DMS153 treated with DMSO at 0.1 percent for 48 hours (cell line): Measurements from ENCODE around the gene WNT5B.
"Not testable (repeated sequence)": the region's sequence is repeated elsewhere in the genome, so short reads cannot be mapped to it uniquely, and the experiment has no call there.

Experiments
- DNase-seq: peaks from one replicate; lab custom pipeline; 2025; ENCODE audit not compliant: unreplicated experiment; lab: John Stamatoyannopoulos, UW

WNT5B gene

DNA sequence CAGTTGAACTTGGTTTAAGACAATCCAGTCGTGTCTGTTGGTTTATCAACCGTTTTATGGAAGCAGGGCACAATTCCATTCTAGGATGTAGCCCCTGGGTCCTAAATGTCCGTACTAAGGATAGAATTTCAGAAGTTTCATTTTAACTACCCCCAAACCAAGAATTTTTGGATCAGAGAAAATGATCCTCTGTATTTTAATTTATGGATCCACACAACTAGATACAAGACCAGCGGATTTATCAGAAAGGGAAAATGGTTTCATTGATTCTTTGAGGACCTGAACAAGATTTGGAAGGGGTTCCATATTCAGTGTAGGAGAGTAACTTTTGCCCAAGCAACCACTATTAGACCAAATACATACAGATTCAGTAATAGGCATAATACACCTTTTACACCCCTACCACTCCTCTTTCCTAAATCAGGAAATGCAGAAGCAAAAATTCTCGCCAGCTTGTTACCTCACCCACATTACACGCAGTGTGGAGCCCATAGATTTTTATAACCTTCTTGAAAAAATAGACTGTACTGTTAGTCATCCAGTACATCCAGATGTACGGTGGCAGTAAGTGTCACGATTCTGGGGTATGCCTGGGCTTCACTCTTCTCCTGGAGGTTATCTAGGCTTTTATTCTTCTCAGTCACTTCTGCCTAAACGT, 33.2 kb upstream of the WNT5B start:
- DNase-seq, result no peak

DNA sequence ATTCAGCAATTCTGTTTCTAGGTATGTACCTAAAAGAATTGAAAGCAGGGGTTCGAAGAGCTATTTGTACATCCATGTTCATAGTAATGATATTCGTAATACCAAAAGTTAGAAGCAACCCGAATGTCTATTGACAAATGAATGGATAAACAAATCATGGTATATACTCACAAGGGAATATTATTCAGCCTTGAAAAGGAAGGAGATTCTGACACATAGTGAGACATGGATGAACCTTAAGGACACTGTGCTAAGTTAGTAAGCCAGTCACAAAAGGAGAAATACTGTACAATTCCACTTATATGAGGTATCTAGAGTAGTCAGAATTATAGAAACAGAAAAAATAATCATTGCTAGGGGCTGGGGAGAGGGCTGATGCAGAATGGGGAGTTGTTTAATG, 30.3 kb upstream of the WNT5B start:
- DNase-seq, result no peak

DNA sequence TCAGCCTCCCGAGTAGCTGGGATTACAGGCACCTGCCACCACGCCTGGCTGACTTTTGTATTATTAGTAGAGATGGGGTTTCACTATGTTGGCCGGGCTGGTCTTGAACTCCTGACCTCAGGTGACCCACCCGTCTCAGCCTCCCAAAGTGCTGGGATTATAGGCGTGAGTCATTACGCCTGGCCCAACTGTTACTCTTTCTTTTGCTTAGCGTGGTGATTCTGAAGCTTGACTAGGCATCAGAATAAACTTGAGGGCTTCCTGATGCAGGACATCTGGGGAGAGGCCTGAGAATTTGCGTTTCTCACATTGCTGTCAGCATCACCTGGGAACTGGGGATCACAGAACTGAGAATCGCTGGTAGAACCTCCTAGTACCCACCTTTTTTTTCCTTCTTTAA, 26.3 kb upstream of the WNT5B start:
- not testable (repeated sequence) for DNase-seq

DNA sequence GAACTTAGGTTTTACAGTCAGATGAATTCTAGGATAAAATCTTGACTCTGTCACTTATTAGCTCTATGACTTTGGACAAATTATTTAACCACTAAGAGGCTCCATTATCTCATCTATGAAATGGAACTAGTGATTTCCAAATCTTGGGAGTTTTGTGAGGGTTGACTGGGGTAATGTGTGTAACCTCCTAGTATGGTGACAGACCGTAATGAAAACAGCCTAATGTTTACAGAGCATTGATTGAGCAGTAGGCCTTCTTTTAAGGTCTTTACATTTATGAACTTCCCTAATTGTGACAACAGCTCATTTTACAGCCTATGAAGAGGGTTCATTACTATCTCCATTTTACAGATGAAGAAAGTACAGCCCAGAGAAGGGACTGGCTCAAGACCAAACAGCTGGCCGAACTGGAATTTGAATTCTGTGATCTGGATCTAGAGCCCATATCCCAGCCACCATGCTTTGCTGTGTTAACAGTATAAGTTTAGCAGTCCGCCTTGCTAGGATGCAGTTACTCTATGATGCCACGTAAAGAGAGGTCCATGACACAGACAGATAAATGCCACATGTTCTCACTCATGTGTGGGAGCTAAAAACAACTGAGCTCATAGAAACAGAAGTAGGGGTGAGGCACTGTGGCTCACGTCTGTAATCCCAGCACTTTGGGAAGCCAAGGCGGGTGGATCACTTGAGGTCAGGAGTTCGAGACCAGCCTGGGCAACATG, 25.6 kb upstream of the WNT5B start:
- DNase-seq, result no peak

DNA sequence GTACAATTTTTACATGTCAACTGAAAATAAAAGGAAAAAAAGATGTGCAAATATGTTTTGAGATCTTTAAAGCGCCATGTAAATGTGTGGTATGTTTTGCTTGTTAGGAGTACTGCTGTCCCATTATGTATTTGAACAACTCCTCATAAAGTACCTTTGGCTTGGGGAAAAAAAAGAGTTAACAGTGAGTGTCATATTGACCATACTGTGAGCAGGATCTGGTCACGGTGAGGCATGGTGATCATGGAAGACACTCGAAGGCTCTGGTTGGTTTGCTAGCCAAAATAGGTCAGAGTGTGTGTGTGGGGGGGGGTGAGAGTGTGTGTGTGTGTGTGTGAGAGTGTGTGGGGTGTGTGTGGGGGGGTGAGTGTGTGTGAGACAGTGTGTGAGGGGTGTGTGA, 24.6 kb upstream of the WNT5B start:
- DNase-seq, result no peak

DNA sequence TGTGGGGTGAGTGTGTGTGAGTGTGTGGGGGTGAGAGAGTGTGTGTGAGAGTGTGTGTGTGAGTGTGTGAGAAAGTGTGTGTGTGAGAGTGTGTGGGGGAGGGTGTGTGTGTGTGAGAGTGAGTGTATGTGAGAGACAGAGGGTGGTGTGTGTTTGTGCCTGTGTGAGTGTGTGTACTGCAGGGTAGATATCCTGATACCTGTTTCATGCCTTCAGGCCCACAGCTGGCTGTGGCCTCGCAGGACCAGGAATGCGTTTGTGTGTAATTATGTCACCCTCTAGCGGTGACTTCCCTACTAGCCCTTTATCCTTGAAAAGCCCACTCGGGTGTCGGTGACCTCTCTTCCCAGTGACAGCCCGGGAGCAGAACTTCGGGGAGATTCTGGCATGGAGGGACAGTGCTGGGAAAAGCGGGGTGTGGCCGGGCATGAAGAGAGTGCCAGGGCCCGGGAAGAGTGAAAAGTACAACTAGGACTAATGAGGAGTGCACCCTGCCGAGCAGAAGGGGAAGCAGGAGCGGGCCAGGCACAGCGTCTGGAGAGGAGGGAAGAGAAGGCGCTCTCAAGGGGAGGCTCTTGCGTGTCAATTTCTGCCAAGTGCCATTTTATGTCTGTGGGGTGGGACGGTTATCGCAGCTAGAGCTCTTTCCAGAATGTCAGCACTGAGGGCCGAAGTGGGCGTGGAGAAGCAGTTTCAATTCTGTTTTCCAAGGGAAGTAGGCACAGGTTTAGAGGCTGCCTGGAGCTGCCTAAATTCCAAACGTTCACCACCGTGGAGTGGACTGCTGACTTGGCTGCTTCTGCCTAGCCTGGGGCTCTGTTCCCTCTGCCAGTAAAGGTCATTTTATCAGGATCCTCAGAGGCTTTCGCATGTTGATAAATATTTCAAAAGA, 23.7 kb upstream of the WNT5B start:
- peak; percentile 54 for DNase-seq

DNA sequence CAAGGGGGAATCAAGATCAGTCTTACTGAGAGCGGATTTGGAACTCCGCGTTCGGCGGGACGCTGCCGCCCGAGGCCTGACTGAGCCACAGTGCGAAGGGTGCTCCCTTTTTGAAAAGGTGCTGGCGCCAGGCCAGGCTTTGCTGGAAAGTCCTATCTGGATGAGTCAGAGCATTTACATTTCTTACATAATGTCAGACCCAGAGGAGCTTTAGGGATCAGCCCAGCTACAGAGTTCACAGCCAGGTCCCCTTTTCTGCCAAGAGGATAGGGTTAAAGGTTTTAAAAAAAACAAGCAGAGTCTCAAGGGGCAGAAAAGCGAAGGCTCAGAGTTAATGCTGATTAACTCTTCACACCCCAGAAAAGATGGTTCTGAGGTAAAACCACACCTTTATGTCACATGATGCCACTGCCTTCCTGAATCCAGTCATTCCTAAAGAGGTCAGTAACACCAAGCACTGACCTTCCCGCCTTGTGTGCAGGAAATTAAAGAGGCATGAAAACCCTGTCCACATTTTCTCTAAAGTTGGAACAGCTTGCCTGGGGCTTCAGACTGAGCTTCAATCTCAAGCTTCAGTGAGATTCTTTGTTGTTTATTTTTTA, 22.9 kb upstream of the WNT5B start:
- DNase-seq, result peak; percentile 64

DNA sequence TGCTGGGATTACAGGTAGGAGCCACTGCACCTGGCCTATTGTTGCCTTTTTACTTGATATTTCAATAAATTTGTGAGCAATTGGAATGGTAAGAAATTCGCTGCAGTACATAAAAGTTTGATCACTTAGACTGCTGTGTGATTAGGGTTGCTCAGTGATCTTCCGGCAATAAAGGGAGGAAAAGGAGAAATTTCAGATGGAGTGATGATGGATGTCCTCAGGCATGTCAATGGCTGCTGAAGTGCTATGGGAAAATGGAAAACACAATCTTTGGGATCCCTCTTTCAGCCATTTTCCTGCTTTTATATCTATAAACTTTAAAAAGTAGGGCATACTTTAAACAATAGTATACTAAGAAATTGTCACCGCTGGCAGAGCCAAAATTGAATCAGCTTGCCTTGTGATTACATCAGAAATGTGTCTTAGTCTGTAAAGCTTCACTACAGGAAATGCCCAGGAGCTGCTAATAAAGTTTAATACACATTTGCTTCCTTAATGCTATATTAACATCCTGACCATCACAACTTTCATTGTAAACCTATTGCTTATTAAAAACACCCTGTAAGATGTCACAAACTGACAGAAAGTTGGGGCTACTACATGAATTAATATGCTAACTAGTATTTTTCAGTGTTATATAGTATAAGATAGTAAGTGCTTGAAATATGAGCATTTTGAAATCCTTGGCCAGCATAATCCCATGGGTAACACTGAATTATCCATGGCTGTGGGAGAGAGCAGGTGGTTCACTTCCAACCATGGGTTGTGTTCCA, 20.9 kb upstream of the WNT5B start:
- DNase-seq, result no peak

DNA sequence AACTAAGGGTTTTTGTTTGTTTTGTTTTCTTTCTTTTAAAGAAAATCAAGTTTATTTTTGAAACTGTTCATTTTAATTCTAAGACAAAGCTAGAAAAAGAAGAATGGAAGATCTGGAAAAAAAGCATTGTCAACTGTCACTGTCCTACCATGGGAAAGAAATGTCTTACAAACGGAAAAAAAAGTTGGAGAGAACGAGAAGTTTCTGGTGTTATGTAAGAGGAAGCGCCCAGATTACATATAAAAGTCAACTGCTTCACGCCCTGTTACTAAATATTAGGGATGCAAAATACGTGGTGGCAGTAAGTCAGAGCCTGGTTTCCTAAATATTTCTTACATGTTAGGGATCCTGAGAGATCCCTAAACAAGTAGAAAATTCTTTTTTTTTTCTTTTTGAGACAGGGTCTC, 20.3 kb upstream of the WNT5B start:
- DNase-seq, result no peak

DNA sequence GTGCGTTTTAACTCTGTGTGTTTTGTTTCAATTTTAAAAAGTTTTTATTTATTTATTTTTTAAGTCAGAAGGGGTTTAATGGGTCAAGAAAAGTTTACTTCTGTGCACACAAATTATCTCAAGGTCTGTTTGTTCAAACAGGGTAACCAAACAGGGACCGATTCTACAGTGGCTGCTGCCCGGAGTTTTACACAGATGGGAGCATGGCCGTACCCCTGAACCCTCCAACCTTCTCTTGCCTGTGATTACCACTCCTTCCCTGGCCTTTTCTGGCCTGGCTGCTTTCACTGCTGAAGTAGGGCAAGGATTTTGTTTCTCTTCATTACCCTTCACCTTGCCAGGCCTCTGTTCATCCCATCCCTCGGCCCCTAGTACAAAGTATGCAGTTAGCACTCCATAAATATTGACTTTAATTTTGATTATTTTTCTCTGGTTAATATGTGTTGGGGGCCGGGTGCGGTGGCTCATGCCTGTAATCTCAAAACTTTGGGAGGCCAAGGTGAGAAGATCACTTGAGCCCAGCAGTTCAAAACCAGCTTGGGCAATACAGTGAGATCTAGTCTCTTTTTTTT, 18.9 kb upstream of the WNT5B start:
- no peak for DNase-seq

DNA sequence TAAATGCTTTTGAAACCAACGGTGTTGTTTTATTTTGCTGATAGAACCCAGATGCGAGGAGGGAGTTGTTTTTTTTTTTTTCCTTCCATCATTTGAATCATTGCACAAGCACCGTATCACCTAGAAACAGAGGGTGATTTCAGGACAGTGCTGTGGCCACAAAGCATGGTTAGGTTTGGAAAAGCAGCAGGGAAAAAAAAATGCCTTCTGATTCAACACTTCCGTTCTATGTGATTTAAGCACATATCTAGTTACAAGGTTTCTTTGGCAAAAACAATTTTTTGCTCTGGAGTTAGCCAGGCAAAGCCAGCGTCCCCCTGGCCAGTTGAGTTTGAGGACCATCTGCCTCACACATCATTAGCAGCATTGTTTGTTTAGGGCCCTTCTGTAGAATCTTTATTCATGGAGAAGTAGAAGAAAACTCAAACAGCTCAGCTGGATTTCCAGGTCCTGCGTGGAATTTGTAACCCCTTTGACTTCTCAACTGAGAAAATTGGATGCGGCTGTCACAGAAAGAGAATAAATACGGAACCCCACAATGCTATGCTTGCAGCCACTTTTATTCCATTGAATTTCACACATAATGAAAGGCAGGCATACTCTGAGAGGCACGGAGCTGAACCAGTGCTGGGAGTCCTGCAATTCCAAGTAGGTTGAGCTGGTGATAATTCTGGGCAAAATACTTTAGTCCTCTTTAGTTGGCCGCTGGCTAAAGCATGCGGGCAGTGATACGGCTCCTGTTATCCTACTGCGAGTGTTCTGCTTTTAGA, 17.0 kb upstream of the WNT5B start:
- DNase-seq, result no peak

DNA sequence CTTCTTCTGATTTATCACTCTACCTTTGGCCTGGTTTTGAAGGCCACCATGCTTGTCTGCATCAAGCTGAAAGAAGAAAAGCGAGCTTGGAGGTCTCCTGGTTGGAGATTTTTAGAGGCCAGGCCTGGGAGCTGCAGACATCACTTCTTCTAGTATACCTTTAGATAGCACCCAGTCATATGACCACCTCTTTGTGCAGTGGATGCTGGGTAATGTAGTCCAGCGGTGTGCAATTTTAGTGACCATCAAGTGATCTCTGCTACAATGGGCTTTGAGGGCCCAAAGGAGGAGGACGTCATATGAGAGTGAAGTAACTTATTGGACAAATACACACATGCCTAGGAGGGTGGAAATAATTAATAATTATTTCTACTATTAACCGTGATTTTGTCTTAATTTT, 15.2 kb upstream of the WNT5B start:
- no peak for DNase-seq

DNA sequence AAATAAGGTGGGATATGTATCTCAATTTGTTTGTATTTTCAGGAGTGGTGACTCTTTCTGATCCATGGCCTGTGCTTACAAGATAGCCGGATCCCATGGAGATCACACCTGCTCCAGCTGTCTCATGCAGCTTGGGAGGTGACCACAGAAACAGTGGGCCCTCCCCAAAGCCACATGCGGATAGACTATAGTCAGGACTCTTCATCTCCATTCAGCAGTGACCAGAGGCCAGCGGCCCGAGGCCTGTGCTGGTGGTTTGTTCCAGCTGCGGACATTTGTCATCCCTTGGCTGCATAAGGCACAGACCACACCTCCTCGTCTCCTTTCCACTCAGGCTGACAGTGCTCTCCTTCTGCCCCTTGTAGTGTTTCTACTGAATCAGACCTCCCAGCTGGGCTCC, 14.7 kb upstream of the WNT5B start:
- no peak for DNase-seq

DNA sequence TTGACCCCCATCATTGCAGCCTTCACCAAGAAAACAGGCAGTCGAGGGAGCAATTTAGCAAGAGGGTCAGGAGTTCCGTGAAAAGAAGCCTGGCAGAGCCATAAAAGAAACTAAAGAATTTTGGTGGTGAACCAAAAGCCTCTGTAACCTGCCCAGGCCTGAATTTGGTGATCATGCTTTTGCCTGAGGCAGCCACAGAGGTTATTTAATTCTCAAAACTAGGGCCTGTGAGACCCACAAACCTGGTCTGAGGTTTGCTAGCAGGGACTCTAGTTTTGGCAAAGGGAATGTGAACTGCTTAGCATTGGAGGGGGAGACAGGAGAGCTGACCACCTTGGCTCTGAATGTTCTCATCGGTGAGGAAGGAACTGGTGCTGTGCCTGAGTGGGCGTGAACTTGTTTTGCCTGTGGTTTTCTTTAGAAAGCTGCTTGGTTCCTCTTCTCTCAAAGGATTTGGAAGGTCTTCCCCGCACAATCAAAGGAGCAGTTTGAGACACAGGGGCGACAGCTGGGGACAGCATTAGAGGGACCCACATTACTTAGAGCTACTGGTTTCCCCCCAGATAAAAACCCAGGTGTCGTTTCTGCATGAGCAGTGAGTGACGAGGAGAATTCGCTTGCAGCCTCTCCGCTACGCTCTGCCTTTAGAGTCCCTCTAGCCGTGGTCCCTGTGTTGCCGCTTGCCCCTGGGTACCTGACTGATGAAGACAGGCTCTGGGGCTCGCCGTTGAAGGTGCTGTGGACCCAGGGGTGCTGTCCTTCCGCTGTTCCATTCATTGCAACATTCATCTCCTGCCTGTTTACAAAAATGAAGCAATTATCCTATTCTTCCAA, 12.6 kb upstream of the WNT5B start:
- DNase-seq, result no peak

DNA sequence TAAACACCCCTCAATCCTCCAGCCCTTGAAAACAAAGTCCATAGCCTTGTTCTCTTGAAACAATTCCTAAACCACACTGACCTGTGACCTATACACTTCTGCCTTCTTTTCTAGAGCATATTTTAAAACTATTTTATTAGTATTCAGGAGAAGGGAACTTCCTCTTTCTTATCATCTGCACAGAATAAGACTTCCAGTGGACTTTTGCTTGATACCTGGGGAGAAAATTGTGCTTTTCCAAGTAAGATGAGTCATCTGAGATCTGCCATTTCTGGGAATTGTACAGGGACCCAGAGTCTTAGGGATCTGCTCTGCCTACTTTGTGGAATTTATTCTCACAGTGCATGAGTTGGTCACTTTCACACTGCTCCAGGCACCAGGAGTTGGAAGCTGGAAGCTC, 10.5 kb upstream of the WNT5B start:
- no peak for DNase-seq

DNA sequence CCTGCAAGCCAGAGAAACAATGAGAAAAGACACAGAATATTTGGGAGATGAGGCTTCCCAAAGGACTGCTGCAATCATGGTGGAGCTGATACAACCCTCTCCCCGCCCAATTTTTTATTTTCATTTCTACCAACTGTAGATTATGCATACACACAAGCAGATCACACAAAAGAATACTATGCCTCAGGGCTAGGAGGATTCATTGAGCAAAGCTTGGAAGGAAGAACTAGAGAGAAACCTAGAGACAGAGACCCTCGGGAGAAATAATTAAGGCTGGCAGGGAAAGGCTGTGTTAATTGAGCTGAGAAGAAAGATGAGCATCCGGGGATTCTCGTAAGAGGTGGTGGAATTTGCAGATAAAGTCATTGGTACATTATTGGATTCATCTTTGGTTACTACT, 9.9 kb upstream of the WNT5B start:
- no peak for DNase-seq

DNA sequence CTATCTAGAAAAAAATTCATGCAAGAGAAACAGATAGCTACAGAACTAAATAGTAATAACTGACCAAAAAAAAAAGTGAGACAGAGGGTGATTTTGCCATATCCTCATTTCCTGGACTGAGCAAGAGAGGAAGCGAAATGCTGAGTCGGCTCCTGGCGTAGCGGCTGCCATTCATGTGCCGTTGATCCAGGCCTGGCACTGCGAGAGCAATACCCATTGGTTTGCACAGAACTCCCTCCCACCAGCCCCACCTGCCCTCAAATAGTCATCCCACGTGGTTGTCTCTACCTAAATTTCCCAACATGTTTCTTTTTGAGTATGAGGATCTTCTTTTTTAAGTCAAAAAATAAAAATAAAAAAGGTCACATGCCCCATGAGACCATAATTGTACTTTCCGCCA, 9.4 kb upstream of the WNT5B start:
- no peak for DNase-seq

DNA sequence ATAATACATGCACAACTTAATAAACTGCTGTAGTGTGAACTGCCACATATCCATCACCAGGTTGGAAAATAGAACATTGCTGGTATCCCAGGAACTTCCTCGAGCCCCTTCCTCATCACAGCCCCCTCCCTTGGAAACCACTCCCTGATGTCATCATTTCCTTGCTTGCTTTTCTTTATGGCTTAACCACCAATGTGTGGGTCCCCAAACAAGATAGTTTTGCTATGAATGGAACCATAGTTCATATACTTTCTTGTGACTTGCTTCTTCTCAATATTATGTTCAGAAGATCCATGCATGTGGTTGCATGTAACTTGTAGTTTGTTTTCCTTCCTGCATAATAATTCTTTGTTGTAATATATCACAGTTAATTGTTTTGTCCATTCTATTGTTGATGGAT, 8.9 kb upstream of the WNT5B start:
- DNase-seq, result no peak

DNA sequence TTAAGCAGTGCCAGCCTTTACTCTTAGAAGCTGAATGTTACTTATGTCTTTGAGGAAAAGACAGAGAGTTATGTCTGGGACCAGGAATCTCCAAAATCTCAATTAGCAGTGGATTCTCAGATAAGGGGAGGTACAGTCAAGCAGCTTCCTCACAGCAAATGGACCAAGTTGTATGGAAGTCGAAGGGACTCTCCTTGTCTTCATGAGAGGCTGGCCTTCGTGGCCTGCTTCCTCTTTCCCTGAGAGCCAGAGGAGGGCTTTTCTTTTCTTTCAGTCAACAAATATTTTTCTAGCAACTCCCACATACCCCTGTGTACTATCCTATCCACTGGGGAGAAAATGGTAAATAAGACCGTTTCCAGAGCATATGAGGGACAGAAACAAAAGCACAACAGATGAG, 6.6 kb upstream of the WNT5B start:
- no peak for DNase-seq
